ENCODE results near the gene HOPX.
"Not testable (repeated sequence)": the region's sequence is repeated elsewhere in the genome, so short reads cannot be mapped to it uniquely, and the experiment has no call there.

HOPX gene

GRCh38 chr4:56686537-56687231, 5.6 kb upstream of the HOPX start:
- no peaks in the 10 kb centered on the region for H3K9me3 ChIP-seq (replicated peaks; ENCODE audit: low read length)
- no peaks in the 10 kb centered on the region for H3K36me3 ChIP-seq (ENCODE audit: insufficient read depth, low read length)
- H3K4me2 ChIP-seq (ENCODE audit: low read length): no peak overlapping the region
- H3K4me1 ChIP-seq (ENCODE audit: control insufficient read depth, insufficient read depth, low read length): peaks cover 29% of the 10 kb centered on the region
- no peak overlapping the region for H3K4me3 ChIP-seq (ENCODE audit: low read length)
- H3K9ac ChIP-seq (ENCODE audit: low read depth, low read length): no peak overlapping the region
- H3K27me3 ChIP-seq (ENCODE audit: control insufficient read depth, insufficient read depth, low read length): peaks cover 5% of the 10 kb centered on the region

GRCh38 chr4:56684320-56685050, 3.4 kb upstream of the HOPX start:
- Histone ChIP-seq H3K27me3 (ENCODE audit: control insufficient read depth, insufficient read depth, low read length) (peaks cover 12% of the 10 kb centered on the region), H3K9me3 (replicated peaks; ENCODE audit: low read length) (no peaks in the 10 kb centered on the region), H3K4me3 (ENCODE audit: low read length) (no peak overlapping the region), H3K4me1 (ENCODE audit: control insufficient read depth, insufficient read depth, low read length) (peaks cover 31% of the 10 kb centered on the region), H3K4me2 (ENCODE audit: low read length) (no peak overlapping the region), H3K9ac (ENCODE audit: low read depth, low read length) (no peak overlapping the region), H3K36me3 (ENCODE audit: insufficient read depth, low read length) (no peaks in the 10 kb centered on the region)

- Histone ChIP-seq H3K4me2 (ENCODE audit: low read length) (no peak overlapping the region), H3K9ac (ENCODE audit: low read depth, low read length) (no peak overlapping the region), H3K36me3 (ENCODE audit: insufficient read depth, low read length) (no peaks in the 10 kb centered on the region), H3K4me1 (ENCODE audit: control insufficient read depth, insufficient read depth, low read length) (peaks cover 25% of the 10 kb centered on the region), H3K9me3 (replicated peaks; ENCODE audit: low read length) (no peaks in the 10 kb centered on the region), H3K4me3 (ENCODE audit: low read length) (no peak overlapping the region), H3K27me3 (ENCODE audit: control insufficient read depth, insufficient read depth, low read length) (peaks cover 12% of the 10 kb centered on the region)
These were observed 2.4 kb upstream of the HOPX start for GRCh38 chr4:56683455-56683854.

GRCh38 chr4:56681853-56682525, 893 bp upstream of the HOPX start:
- Histone ChIP-seq H3K36me3 (ENCODE audit: insufficient read depth, low read length) (no peaks in the 10 kb centered on the region), H3K4me1 (ENCODE audit: control insufficient read depth, insufficient read depth, low read length) (peaks cover 25% of the 10 kb centered on the region), H3K27me3 (ENCODE audit: control insufficient read depth, insufficient read depth, low read length) (peaks cover 12% of the 10 kb centered on the region), H3K9ac (ENCODE audit: low read depth, low read length) (no peak overlapping the region), H3K4me2 (ENCODE audit: low read length) (peak overlapping the region; percentile 59), H3K4me3 (ENCODE audit: low read length) (no peak overlapping the region), H3K9me3 (replicated peaks; ENCODE audit: low read length) (no peaks in the 10 kb centered on the region)

GRCh38 chr4:56680266-56680665, 830 bp downstream of the HOPX start:
- Histone ChIP-seq H3K27me3 (ENCODE audit: control insufficient read depth, insufficient read depth, low read length) (peaks cover 12% of the 10 kb centered on the region), H3K36me3 (ENCODE audit: insufficient read depth, low read length) (no peaks in the 10 kb centered on the region), H3K4me2 (ENCODE audit: low read length) (no peak overlapping the region), H3K4me1 (ENCODE audit: control insufficient read depth, insufficient read depth, low read length) (peaks cover 30% of the 10 kb centered on the region), H3K9ac (ENCODE audit: low read depth, low read length) (no peak overlapping the region), H3K9me3 (replicated peaks; ENCODE audit: low read length) (no peaks in the 10 kb centered on the region), H3K4me3 (ENCODE audit: low read length) (no peak overlapping the region)

GRCh38 chr4:56677711-56678110, 3.4 kb downstream of the HOPX start:
- Histone ChIP-seq H3K9me3 (replicated peaks; ENCODE audit: low read length) (no peaks in the 10 kb centered on the region), H3K27me3 (ENCODE audit: control insufficient read depth, insufficient read depth, low read length) (peaks cover 12% of the 10 kb centered on the region), H3K4me3 (ENCODE audit: low read length) (no peak overlapping the region), H3K36me3 (ENCODE audit: insufficient read depth, low read length) (no peaks in the 10 kb centered on the region), H3K9ac (ENCODE audit: low read depth, low read length) (no peak overlapping the region), H3K4me2 (ENCODE audit: low read length) (no peak overlapping the region), H3K4me1 (ENCODE audit: control insufficient read depth, insufficient read depth, low read length) (peaks cover 30% of the 10 kb centered on the region)

- Histone ChIP-seq H3K27me3 (ENCODE audit: control insufficient read depth, insufficient read depth, low read length) (no peaks in the 10 kb centered on the region), H3K4me3 (ENCODE audit: low read length) (no peak overlapping the region), H3K9me3 (replicated peaks; ENCODE audit: low read length) (no peaks in the 10 kb centered on the region), H3K4me1 (ENCODE audit: control insufficient read depth, insufficient read depth, low read length) (peaks cover 31% of the 10 kb centered on the region), H3K4me2 (ENCODE audit: low read length) (no peak overlapping the region), H3K36me3 (ENCODE audit: insufficient read depth, low read length) (no peaks in the 10 kb centered on the region), H3K9ac (ENCODE audit: low read depth, low read length) (no peak overlapping the region)
These were observed 6.1 kb downstream of the HOPX start for GRCh38 chr4:56674984-56675383.

GRCh38 chr4:56671860-56672259, 9.2 kb downstream of the HOPX start:
- Histone ChIP-seq H3K4me1 (ENCODE audit: control insufficient read depth, insufficient read depth, low read length) (peaks cover 42% of the 10 kb centered on the region), H3K9ac (ENCODE audit: low read depth, low read length) (no peak overlapping the region), H3K4me2 (ENCODE audit: low read length) (no peak overlapping the region), H3K36me3 (ENCODE audit: insufficient read depth, low read length) (no peaks in the 10 kb centered on the region), H3K9me3 (replicated peaks; ENCODE audit: low read length) (no peaks in the 10 kb centered on the region), H3K4me3 (ENCODE audit: low read length) (no peak overlapping the region), H3K27me3 (ENCODE audit: control insufficient read depth, insufficient read depth, low read length) (no peaks in the 10 kb centered on the region)

GRCh38 chr4:56671373-56671772, 9.7 kb downstream of the HOPX start:
- Histone ChIP-seq H3K9me3 (replicated peaks; ENCODE audit: low read length) (no peaks in the 10 kb centered on the region), H3K4me2 (ENCODE audit: low read length) (no peak overlapping the region), H3K36me3 (ENCODE audit: insufficient read depth, low read length) (no peaks in the 10 kb centered on the region), H3K27me3 (ENCODE audit: control insufficient read depth, insufficient read depth, low read length) (no peaks in the 10 kb centered on the region), H3K9ac (ENCODE audit: low read depth, low read length) (no peak overlapping the region), H3K4me3 (ENCODE audit: low read length) (no peak overlapping the region), H3K4me1 (ENCODE audit: control insufficient read depth, insufficient read depth, low read length) (peaks cover 47% of the 10 kb centered on the region)

GRCh38 chr4:56668267-56668666, 12.8 kb downstream of the HOPX start:
- no peaks in the 10 kb centered on the region for H3K27me3 ChIP-seq (ENCODE audit: control insufficient read depth, insufficient read depth, low read length)
- H3K36me3 ChIP-seq (ENCODE audit: insufficient read depth, low read length): no peaks in the 10 kb centered on the region
- H3K4me3 ChIP-seq (ENCODE audit: low read length): no peak overlapping the region
- H3K9ac ChIP-seq (ENCODE audit: low read depth, low read length): no peak overlapping the region
- H3K4me1 ChIP-seq (ENCODE audit: control insufficient read depth, insufficient read depth, low read length): peaks cover 39% of the 10 kb centered on the region
- H3K4me2 ChIP-seq (ENCODE audit: low read length): no peak overlapping the region
- no peaks in the 10 kb centered on the region for H3K9me3 ChIP-seq (replicated peaks; ENCODE audit: low read length)

GRCh38 chr4:56667396-56667795, 13.7 kb downstream of the HOPX start:
- H3K4me1 ChIP-seq (ENCODE audit: control insufficient read depth, insufficient read depth, low read length): peaks cover 39% of the 10 kb centered on the region
- H3K36me3 ChIP-seq (ENCODE audit: insufficient read depth, low read length): not testable (repeated sequence)

More at GRCh38 chr4:56667396-56667795, 13.7 kb downstream of the HOPX start:
- H3K27me3 ChIP-seq (ENCODE audit: control insufficient read depth, insufficient read depth, low read length); H3K9ac ChIP-seq (ENCODE audit: low read depth, low read length); H3K4me3 ChIP-seq (ENCODE audit: low read length); H3K9me3 ChIP-seq (replicated peaks; ENCODE audit: low read length): not testable (repeated sequence)
- H3K4me2 ChIP-seq (ENCODE audit: low read length): peak overlapping the region; percentile 23
